Stimulated activated CD8-positive, alpha-beta memory T cell treated with anti-CD3 and anti-CD28 coated beads, Interleukin-15, amount 100 ng/mL, for 4 hours (primary cell): Measurements from ENCODE around the gene MEMO1.
"Not testable (repeated sequence)": the region's sequence is repeated elsewhere in the genome, so short reads cannot be mapped to it uniquely, and the experiment has no call there.

Source experiments
- DNase-seq, 2 donors: peaks; one replicate each; pipeline ENCODE4 v3.0.0-alpha.2; 2020; ENCODE audit warnings: low read depth in 2 of 2

MEMO1 gene

DNA sequence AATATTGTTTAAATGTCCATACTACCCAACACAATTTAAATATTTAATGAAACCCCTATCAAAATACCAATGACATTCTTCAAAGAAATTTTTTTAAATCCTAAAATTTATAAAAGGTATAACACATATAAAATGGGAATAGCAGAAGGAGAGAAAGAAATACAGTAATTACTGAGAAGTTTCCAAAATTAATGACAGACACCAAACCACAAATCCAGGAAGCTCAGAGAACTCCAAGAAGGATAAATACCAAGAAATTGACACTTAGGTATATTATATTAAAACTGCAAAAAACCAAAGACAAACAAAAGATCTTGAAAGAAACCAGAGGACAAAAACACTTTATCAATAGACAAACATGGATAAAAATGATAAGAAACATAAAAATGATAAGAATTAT, 101.1 kb downstream of the MEMO1 start:
- no peak for DNase-seq

GRCh38 chr2:31907491-31907890, 103.3 kb downstream of the MEMO1 start:
- DNase-seq, result not testable (repeated sequence)

- no peak for DNase-seq
Observed at GRCh38 chr2:31903109-31903780, 107.6 kb downstream of the MEMO1 start.

GRCh38 chr2:31901900-31902299, 108.9 kb downstream of the MEMO1 start:
- no peak for DNase-seq

DNA sequence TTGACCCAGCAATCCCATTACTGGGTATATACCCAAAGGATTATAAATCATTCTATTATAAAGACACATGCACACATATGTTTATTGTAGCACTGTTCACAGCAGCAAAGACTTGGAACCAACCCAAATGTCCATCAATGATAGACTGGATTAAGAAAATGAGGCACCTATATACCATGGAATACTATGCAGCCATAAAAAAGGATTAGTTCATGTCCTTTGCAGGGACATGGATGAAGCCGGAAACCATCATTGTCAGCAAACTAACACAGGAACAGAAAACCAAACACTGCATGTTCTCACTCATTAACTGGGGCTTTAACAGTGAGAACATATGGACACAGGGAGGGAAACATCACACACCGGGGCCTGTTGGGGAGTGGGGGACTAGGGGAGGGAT, 110.7 kb downstream of the MEMO1 start:
- not testable (repeated sequence) for DNase-seq

DNA sequence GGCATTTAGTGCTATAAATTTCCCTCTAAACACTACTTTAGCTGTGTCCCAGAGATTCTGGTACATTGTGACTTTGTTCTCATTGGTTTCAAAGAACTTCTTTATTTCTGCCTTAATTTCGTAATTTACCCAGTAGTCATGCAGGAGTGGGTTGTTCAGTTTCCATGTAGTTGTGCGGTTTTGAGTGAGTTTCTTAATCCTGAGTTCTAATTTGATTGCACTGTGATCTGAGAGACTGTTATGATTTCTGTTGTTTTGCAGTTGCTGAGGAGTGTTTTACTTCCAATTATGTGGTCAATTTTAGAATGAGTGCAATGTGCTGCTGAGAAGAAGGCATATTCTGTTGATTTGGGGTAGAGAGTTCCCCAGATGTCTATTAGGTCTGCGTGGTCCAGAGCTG, 112.5 kb downstream of the MEMO1 start:
- DNase-seq, result not testable (repeated sequence)

DNA sequence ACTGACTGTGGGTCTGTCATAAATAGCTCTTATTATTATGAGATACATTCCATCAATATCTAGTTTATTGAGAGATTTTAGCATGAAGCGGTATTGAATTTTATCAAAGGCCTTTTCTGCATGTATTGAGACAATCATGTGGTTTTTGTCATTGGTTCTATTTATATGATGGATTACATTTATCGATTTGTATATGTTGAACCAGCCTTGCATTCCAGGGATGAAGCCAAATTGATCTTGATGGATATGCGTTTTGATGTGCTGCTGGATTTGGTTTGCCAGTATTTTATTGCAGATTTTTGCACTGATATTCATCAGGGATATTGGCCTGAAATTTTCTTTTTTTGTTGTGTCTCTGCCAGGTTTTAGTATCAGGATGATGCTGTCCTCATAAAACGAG, 113.5 kb downstream of the MEMO1 start:
- not testable (repeated sequence) for DNase-seq

- no peak for DNase-seq
Observed at GRCh38 chr2:31896293-31896692, 114.5 kb downstream of the MEMO1 start.

DNA sequence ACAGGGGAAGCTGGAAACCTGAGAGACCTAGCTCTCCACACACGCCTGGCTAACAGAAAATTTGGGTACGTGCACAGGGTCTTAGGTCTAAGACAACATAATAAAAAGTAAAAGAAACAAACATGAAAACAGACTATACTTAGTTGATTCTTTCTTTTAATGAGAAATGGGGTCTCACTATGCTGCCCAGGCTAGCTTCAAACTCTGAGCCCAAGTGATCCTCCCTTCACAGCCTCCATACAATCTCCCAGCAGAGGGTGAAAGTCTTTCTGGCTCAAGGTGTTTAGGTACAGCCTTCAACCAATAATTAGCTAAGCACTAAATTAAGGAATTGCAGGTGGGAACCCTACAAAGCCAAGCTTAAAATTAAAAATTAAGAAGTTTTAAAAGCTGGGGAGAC, 116.2 kb downstream of the MEMO1 start:
- no peak for DNase-seq

- DNase-seq, result no peak
Observed at GRCh38 chr2:31893094-31893493, 117.7 kb downstream of the MEMO1 start.

- DNase-seq, result no peak
Observed at GRCh38 chr2:31889044-31889443, 121.8 kb downstream of the MEMO1 start.

- no peak for DNase-seq
Observed at GRCh38 chr2:31888550-31888949, 122.3 kb downstream of the MEMO1 start.

DNA sequence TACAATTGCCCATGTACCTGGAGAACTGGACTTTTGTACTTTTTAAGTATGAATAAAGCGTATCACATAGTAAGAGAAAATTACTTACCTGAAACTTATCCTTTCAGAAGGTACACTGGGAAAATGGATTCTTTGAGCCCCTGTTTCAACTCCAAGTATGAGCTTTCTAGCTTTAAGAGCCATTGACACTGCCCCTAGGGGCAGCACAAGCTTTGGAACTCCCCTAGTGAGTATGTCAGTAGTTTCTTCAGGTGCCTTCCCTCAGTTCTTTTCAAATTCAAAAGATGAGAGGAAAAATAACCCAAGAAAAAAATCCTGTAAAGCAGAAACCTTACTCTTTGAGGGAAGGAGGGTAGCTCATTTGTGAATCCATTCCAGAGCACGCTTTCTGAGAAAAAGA, 124.1 kb downstream of the MEMO1 start:
- DNase-seq, result no peak

DNA sequence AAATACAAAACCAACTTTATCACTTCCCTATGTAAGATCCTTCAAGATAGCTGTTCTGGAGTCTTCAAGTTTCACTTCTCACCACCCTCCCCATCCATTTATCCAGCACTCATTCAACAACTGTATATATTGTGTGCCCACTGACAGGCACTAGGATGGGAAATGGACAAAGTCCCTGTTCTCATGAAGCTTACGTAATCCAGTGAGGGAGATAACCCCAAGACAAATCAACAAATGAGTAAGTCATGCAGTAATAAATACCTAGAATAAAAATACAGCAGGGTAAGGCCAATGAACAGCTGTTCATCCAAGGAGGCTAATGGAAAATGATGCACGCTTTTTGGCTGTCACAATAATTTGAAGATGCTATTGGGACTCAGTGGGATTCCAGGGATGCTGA, 133.8 kb downstream of the MEMO1 start:
- no peak for DNase-seq

DNA sequence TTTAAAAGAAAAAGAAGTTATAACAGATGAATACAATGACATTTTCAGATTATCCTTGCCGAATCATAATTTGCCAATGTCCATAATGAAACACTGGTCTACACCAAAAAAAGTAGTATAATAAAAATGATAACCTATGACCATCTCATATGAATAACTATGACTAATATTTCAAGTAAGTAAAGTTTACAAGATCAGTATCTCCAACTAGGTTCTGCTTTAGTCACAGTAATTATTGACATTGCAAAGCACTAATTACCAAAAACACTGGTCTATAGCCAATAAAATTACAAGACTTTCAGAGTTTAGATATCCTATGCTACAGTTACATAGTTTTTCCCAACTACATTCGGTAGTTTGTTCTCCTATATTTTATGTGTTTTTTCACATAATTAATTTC, 136.7 kb downstream of the MEMO1 start:
- DNase-seq, result no peak

GRCh38 chr2:31865215-31865614, 145.6 kb downstream of the MEMO1 start:
- no peak for DNase-seq

GRCh38 chr2:31863867-31864266, 146.9 kb downstream of the MEMO1 start:
- DNase-seq, result no peak

GRCh38 chr2:31863015-31863656, 147.7 kb downstream of the MEMO1 start:
- DNase-seq, result not testable (repeated sequence)

- no peak for DNase-seq
Observed at GRCh38 chr2:31859959-31860358, 150.8 kb downstream of the MEMO1 start.

GRCh38 chr2:31853521-31853920, 157.3 kb downstream of the MEMO1 start:
- no peak for DNase-seq

DNA sequence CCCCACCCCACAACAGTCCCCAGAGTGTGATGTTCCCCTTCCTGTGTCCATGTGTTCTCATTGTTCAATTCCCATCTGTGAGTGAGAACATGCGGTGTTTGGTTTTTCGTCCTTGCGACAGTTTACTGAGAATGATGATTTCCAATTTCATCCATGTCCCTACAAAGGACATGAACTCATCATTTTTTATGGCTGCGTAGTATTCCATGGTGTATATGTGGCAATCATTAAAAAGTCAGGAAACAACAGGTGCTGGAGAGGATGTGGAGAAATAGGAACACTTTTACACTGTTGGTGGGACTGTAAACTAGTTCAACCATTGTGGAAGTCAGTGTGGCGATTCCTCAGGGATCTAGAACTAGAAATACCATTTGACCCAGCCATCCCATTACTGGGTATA, 168.7 kb downstream of the MEMO1 start:
- not testable (repeated sequence) for DNase-seq

DNA sequence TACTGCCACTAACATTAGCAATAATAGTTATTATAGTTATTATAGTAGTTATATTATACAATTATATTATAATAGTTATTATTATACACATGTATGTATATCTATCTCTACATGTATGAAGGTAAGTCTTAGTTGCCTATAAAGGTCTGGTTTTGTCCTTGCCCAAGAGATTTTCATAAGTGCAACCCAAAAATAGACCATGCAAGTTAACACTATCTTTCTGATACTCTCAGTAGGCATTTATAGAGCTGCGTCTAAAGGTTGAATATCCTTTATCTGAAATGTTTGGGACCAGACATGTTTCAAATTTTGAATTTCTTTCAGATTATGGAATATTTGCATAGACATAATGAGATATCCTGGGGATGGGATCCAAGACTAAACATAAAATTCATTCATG, 175.4 kb downstream of the MEMO1 start:
- no peak for DNase-seq

DNA sequence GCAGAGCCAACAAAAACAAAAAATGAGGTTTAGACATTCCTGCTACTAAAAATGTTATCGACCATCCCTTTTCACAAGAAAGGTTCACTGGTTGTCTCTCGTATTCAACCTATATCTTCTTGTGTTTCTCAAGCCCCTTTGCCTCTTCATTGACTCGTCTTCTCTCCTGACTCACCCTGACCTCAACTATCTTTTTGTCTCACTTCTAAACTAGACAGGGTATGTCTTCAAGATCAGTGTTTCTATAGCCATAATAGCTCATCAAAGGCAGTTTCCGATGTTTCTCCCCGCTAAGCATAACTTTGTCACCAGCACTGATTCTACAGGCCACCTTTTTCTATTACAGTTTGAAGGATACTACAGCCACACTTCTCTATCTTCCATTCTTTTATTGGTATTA, 178.4 kb downstream of the MEMO1 start:
- no peak for DNase-seq

DNA sequence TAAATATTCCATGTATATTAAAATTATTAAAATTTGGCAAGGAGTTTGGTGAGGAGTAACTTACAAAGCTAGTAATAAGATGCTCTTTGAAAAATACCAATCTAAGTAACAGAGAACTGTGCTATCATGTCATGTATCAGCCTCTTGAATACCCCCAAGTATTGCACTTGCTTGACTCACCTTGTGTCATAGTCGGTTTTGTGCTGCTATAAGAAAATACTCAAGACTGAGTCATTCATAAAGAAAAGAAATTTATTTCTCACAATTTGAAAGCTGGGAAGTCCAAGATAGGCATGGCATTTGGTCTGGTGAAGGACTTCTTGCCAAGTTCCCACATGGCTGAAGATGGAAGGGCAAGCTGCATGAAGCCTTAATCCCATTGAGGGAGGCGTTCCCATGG, 179.2 kb downstream of the MEMO1 start:
- DNase-seq, result no peak
